Embryonic facial prominence (tissue), 1 donor: ENCODE results near the gene ACACB.

ENCODE experiments used
- DNase-seq: peaks from one replicate; pipeline ENCODE4 v3.0.0-alpha.2; 2016; ENCODE audit errors: extremely low spot score

The ACACB gene

GRCh38 chr12:109214131-109214530 lies 97.7 kb downstream of the ACACB start:
- DNase-seq: no peak

DNA sequence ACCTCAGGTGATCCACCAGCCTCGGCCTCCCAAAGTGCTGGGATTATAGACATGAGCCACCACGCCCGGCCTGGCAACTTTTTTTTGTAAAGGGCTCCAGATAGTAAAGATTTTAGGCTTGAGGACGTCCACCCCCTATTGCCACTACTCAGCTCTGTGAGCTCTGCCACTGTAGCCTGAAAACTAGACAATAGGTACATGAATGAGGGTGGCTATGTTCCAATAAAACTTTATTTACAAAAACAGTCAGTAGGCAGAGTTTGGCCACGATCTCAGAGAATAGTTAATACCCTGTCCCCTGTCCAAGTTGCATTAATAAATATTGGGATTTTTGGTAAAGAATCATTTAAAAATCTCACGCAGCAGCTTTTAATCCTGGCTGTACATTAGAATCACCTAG lies 102.6 kb downstream of the ACACB start:
- no peak for DNase-seq

GRCh38 chr12:109219938-109220337 lies 103.6 kb downstream of the ACACB start:
- no peak for DNase-seq

GRCh38 chr12:109221277-109221931 lies 105.0 kb downstream of the ACACB start:
- DNase-seq: no peak

- no peak for DNase-seq
Observed at GRCh38 chr12:109222062-109222461, 105.7 kb downstream of the ACACB start.

DNA sequence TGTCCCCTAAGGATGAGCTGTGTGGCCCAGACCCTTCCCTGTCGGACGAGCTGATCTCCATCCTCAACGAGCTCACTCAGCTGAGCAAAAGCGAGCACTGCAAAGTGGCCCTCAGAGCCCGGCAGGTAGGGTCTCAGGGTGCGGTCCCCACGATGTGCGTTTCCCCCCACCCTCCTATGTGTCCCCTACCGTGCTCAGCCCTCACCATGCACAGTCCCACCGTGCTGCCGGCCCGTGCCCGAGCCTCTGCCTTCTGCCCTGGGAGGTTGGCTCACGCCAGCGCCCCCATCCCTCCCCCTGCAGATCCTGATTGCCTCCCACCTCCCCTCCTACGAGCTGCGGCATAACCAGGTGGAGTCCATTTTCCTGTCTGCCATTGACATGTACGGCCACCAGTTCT lies 106.1 kb downstream of the ACACB start:
- no peak for DNase-seq

GRCh38 chr12:109223211-109223610 lies 106.8 kb downstream of the ACACB start:
- no peak for DNase-seq

- DNase-seq: no peak
Observed at GRCh38 chr12:109223868-109224267, 107.5 kb downstream of the ACACB start.

GRCh38 chr12:109228664-109229063 lies 112.3 kb downstream of the ACACB start:
- no peak for DNase-seq

GRCh38 chr12:109230193-109230592 lies 113.8 kb downstream of the ACACB start:
- DNase-seq: no peak

GRCh38 chr12:109232731-109233130 lies 116.3 kb downstream of the ACACB start:
- no peak for DNase-seq

DNA sequence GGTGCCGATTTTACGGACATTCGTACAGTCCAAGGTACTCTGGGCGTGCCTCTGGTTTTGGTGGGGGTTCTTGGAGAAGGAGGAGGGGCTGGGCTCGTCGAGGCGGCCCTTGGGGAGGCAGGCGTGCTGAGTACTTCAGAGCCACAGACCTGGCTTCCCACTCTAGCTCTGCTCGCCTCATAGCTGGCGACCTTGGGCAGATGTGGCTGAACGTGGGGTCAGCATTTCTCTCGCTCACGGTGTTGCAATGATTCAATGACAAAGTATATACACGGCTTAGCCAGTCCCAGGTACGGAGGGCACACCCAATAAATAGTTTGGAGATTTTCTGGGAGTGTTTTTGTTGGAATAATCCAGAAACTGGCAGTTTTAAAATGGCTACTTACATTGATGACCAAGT lies 117.6 kb downstream of the ACACB start:
- DNase-seq: no peak

- DNase-seq: no peak
Observed at GRCh38 chr12:109236257-109236656, 119.9 kb downstream of the ACACB start.

- DNase-seq: no peak
Observed at GRCh38 chr12:109239179-109239578, 122.8 kb downstream of the ACACB start.

DNA sequence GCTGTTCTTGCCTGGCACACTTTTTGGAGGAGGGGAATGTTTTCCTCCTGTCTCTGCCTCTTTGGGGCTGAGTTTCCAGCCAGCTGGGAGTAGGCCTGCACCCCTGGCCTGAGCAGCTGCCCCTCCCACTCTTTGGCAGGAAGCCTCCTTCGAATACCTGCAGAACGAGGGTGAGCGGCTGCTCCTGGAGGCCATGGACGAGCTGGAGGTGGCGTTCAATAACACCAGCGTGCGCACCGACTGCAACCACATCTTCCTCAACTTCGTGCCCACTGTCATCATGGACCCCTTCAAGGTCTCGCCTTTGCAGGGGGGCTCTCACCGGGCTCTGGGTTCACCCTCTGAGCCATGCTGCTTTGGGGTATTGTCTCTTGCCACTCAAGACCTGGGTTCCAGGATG lies 123.3 kb downstream of the ACACB start:
- DNase-seq: no peak

DNA sequence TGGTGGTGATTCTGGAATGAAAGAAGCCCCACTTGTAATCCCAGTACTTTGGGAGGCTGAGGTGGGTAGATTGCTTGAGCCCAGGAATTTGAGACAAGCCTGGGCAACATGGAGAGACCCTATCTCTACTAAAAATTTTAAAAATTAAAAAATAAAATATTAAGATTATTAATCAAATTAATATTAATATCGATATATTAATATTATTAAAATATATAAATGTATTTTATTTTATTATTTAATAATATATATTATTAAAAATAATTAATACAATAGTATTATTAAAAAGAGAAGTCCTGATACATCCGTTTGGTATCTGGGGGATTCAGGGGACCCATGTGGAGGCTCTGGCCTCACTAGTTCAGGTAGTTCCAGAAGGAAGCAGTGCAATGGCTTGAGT lies 124.0 kb downstream of the ACACB start:
- DNase-seq: no peak

- DNase-seq: no peak
Observed at GRCh38 chr12:109241936-109242335, 125.5 kb downstream of the ACACB start.

- no peak for DNase-seq
Observed at GRCh38 chr12:109244073-109244472, 127.7 kb downstream of the ACACB start.

GRCh38 chr12:109246221-109246620 lies 129.8 kb downstream of the ACACB start:
- DNase-seq: no peak

GRCh38 chr12:109247831-109248654 lies 131.7 kb downstream of the ACACB start:
- DNase-seq: no peak

DNA sequence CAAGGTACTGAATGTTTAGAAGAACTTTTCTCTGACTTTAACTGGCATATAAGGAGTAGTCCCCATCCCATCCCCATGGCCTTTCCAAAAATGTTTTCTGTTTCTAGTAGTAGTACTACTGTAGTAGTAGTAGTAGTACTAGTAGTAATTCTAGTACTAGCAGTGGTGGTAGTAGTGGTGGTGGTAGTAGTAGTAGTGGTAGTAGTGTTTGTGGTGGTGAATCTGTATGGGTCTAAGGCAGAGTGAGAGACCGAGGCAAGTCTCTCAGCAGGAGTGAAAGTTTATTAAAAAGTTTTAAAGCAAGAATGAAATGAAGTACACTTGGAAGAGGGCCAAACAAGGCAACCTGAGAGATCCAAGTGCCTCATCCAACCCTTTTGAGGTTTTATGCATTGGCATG lies 134.1 kb downstream of the ACACB start:
- peak; percentile 11 for DNase-seq

- no peak for DNase-seq
Observed at GRCh38 chr12:109252799-109253198, 136.4 kb downstream of the ACACB start.

DNA sequence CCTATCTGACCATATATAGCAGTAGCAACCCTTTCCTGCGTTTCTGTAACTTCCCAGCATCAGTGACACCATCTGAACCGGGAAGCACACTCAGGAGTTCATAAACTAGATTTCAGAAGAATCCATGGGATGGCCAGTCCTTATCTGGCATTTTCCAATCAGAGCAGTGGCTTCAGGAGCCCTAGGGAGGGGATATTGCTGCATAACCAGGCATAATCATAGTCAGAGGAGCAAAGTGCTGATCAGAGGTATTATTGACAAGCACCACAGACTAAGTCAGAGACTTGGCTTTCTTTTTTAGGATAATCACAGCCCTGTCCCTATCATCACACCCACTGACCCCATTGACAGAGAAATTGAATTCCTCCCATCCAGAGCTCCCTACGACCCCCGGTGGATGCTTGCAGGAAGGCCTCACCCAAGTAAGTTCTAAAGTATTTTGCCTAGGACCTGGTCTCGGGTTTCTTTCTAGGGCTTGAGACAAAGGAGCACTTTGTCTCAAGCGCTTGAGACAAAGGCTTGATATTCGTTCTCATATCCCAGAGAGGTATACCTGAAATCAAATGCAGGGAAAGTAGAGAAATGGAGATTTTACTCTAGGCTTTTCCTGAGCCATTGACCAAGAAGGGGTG lies 137.6 kb downstream of the ACACB start:
- no peak for DNase-seq
